Right lobe of liver (tissue), 6 donors: ENCODE data around the gene TMEM131. TPM values are rescaled to one million over a fixed set of nuclear protein-coding genes. Genes with fewer than 3 reads are reported as not detected.

Source experiments
- ATAC-seq, 4 donors: fragments of 200-7000 bp; cut with Tn5 transposase; one replicate each; pipeline ENCODE4 v1.9.1; 2020; ENCODE audit warnings: mild to moderate bottlenecking in 4 of 4, moderate library complexity in 4 of 4
- DNase-seq, 3 donors: peaks; one replicate each; pipeline ENCODE4 v3.0.0-alpha.2; 2020
- H3K27ac ChIP-seq, 3 donors: fragments of 200-600 bp; one replicate each; pipeline ENCODE4 v1.8.0; 2022
- H3K27me3 ChIP-seq, 2 donors: fragments of 200-600 bp; one replicate each; pipeline ENCODE4 v1.8.0; 2022
- H3K36me3 ChIP-seq, 4 donors: fragments of 200-600 bp; sonication (generic) in 1 of 4; one replicate each; pipeline versions ENCODE4 v1.5.1 to v1.8.0; 2017 to 2022; ENCODE audit warnings: control low read depth in 1 of 4
- H3K4me1 ChIP-seq, 4 donors: fragments of 200-600 bp; sonication (generic) in 1 of 4; one replicate each; pipeline versions ENCODE4 v1.5.1 to v1.8.0; 2017 to 2022; ENCODE audit warnings: control low read depth in 1 of 4
- H3K4me3 ChIP-seq, 3 donors: fragments of 200-600 bp; one replicate each; pipeline ENCODE4 v1.8.0; 2022
- H3K9me3 ChIP-seq, 4 donors: fragments of 200-600 bp; sonication (generic) in 1 of 4; one replicate each; pipeline versions ENCODE4 v1.5.1 to v1.8.0; 2017 to 2022; ENCODE audit warnings: control low read depth in 1 of 4
- POLR2A ChIP-seq: fragments of 450-650 bp; IDR thresholded peaks from one replicate; pipeline ENCODE4 v1.6.1; 2017; ENCODE audit warnings: antibody characterized with exemption, mild to moderate bottlenecking
- WGBS: methylation state at CpG from one replicate; pipeline ENCODE4 v1.1.6; 2018; ENCODE audit warnings: low coverage, low lambda C conversion rate; ENCODE audit not compliant: insufficient coverage; ENCODE audit errors: missing lambda C conversion rate; 5-methylcytosine and 5-hydroxymethylcytosine counted together
- intact Hi-C, 2 donors: fragments of 100-400 bp; cut with DNase I; formaldehyde crosslinking; loops; one replicate each; pipeline versions ENCODE4 v1.11.2 to v1.14.1; 2022
- total RNA-seq, 6 experiments: library from RNA; depleted of rRNA in 2 of 6; stranded (reverse); fragments of >200 nt in 2 of 6; fragmentation: NEBNext Ultra II Directional in 3 of 6; extraction: Animal tissue kit (Norgen Biotek cat#: 25700) in 3 of 6; gene quantifications; one replicate each; pipeline versions ENCODE4 v1.1.0 to v1.2.4, GENCODE V29; 2016 to 2023
- TF ChIP-seq, protein P1 (sequence below), 4 donors: fragments of 200-600 bp in 3 of 4; fragments of 450-650 bp in 1 of 4; IDR thresholded peaks; one replicate each; pipeline versions ENCODE4 v1.5.1 to v1.8.0; 2016 to 2022; ENCODE audit warnings: antibody characterized with exemption in 4 of 4, mild to moderate bottlenecking in 2 of 4
- donor health status: DM: no; HTN: yes; CAD: no.
- donor health status: DM: no; HTN: no; CAD: no.
- donor health status: DM: no; HTN: no; CAD: no.
- donor health status: DM: no; HTN: yes; CAD: no.
- donor health status: DM: no; HTN: yes; CAD: no.

Gene TMEM131
- total RNA-seq, 6 experiments from 2014 or later, result 14.8 to 34.0 (median 17.8) TPM

GRCh38 chr2:98034745-98035144, 39.0 kb upstream of the TMEM131 start:
- Histone ChIP-seq H3K36me3 (no peaks in the 10 kb centered on the region), H3K27me3 (no peaks in the 10 kb centered on the region), H3K27ac (no peak overlapping the region), H3K4me1 (no peaks in the 10 kb centered on the region), H3K9me3 (no peaks in the 10 kb centered on the region), H3K4me3 (no peak overlapping the region)
- TF ChIP-seq POLR2A, result no peak
- TF ChIP-seq, protein P1, sequence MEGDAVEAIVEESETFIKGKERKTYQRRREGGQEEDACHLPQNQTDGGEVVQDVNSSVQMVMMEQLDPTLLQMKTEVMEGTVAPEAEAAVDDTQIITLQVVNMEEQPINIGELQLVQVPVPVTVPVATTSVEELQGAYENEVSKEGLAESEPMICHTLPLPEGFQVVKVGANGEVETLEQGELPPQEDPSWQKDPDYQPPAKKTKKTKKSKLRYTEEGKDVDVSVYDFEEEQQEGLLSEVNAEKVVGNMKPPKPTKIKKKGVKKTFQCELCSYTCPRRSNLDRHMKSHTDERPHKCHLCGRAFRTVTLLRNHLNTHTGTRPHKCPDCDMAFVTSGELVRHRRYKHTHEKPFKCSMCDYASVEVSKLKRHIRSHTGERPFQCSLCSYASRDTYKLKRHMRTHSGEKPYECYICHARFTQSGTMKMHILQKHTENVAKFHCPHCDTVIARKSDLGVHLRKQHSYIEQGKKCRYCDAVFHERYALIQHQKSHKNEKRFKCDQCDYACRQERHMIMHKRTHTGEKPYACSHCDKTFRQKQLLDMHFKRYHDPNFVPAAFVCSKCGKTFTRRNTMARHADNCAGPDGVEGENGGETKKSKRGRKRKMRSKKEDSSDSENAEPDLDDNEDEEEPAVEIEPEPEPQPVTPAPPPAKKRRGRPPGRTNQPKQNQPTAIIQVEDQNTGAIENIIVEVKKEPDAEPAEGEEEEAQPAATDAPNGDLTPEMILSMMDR (IDR thresholded peaks at IDR 0.05), result no peak
- DNase-seq (no peak), ATAC-seq (no peak)
- intact Hi-C loops, result no loop called here
- WGBS, result 53% methylated on average over 14 of the region's 14 CpGs

- Histone ChIP-seq H3K4me3 (no peak overlapping the region), H3K27me3 (no peaks in the 10 kb centered on the region), H3K27ac (no peak overlapping the region), H3K36me3 (no peaks in the 10 kb centered on the region), H3K9me3 (no peaks in the 10 kb centered on the region), H3K4me1 (no peaks in the 10 kb centered on the region)
- no peak for DNase-seq
- no CpG with 5 or more reads among the region's 2 CpGs for WGBS
- no peak for TF ChIP-seq POLR2A
- TF ChIP-seq, protein P1 (IDR thresholded peaks at IDR 0.05), result no peak
- ATAC-seq, result no peak
- intact Hi-C loops, result no loop called here
These were observed 36.3 kb upstream of the TMEM131 start for GRCh38 chr2:98032086-98032485.

GRCh38 chr2:98029718-98030222, 34.0 kb upstream of the TMEM131 start:
- Histone ChIP-seq H3K27ac (no peak overlapping the region), H3K4me3 (no peak overlapping the region), H3K36me3 (no peaks in the 10 kb centered on the region), H3K9me3 (no peaks in the 10 kb centered on the region), H3K27me3 (no peaks in the 10 kb centered on the region), H3K4me1 (no peaks in the 10 kb centered on the region)
- TF ChIP-seq, protein P1 (IDR thresholded peaks at IDR 0.05), result no peak
- TF ChIP-seq POLR2A, result no peak
- DNase-seq (no peak), ATAC-seq (no peak)
- intact Hi-C loops, result no loop called here
- 83% methylated on average over 5 of the region's 6 CpGs for WGBS

DNA sequence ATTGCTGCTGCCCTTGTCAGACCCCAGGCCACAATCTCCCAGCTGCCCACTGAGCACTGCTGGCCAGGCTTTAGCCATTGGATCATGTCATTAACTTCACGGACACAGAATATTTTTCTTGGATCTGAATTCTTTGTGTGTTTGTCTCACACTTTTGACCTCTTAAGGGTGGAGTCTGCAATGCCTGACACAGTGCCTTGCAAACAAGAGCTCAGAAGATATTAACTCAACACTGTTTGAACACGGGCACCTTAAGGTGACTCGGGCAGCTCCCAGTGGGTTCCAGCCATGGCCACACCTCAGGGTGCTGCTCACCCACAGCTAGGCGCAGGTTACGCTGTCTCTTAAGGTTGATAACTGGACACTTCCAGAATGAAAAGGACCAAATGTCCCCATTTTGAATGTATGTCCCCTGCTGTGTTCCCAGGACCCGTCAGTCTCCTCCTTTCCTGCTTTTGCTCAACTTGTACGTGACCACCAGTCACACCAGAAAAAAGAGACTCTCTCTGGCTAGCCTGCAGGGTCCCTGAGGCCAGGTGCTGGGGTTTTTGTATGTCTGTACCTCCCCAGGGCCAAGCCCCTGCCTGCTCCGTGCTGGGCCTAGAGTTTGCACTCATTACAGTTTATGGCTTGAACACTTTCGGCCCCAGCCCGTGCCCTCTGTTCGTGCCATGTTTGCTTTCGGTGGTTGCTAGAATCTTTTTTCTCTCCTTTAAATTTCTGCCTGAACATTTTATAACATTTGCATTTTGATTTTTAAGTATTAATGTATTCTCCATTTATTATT, 33.4 kb upstream of the TMEM131 start:
- Histone ChIP-seq H3K27me3 (no peaks in the 10 kb centered on the region), H3K9me3 (no peaks in the 10 kb centered on the region), H3K27ac (no peak overlapping the region), H3K4me3 (no peak overlapping the region), H3K4me1 (no peaks in the 10 kb centered on the region), H3K36me3 (no peaks in the 10 kb centered on the region)
- intact Hi-C loops, result no loop called here
- ATAC-seq, result no peak
- DNase-seq, result no peak
- 81% methylated on average over 5 of the region's 12 CpGs for WGBS
- TF ChIP-seq, protein P1 (IDR thresholded peaks at IDR 0.05), result no peak
- TF ChIP-seq POLR2A, result no peak
